ENCODE measurements around the gene ROBO3. TPM values are rescaled to one million over a fixed set of nuclear protein-coding genes. Genes with fewer than 3 reads are reported as not detected.

Gene ROBO3
- total RNA-seq, 1 donor from 2014 or later: 27.4 TPM

DNA sequence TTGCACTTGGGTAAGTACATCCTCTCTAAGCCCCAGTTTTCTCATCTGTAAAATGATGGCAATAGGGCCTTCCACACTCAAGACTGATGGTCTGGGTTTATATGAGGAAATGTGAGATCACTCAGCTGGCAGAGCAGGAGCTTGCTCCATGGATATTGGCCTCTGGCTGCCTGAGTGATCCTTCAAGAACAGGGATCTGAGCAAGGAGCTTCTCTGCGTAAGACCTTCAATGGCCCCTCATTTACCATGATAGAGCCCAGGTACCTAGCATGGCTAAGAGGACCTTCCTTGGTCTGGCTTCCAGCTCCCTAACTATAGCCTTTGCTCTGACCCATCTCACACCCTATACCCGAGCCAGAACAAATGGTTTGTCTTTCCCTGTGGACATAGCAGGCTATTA, 26.9 kb downstream of the ROBO3 start:
- Mint-ChIP-seq H3K4me1 (ENCODE audit: unreplicated experiment) (peaks cover under 1% of the 10 kb centered on the region), H3K36me3 (no peaks in the 10 kb centered on the region), H3K4me3 (no peak overlapping the region), H3K27ac (no peak overlapping the region), H3K27me3 (peaks cover 36% of the 10 kb centered on the region), H3K9me3 (no peaks in the 10 kb centered on the region)
- peak; percentile 31 for DNase-seq (ENCODE audit: extremely low spot score, unreplicated experiment)
- TF ChIP-seq, protein P1, sequence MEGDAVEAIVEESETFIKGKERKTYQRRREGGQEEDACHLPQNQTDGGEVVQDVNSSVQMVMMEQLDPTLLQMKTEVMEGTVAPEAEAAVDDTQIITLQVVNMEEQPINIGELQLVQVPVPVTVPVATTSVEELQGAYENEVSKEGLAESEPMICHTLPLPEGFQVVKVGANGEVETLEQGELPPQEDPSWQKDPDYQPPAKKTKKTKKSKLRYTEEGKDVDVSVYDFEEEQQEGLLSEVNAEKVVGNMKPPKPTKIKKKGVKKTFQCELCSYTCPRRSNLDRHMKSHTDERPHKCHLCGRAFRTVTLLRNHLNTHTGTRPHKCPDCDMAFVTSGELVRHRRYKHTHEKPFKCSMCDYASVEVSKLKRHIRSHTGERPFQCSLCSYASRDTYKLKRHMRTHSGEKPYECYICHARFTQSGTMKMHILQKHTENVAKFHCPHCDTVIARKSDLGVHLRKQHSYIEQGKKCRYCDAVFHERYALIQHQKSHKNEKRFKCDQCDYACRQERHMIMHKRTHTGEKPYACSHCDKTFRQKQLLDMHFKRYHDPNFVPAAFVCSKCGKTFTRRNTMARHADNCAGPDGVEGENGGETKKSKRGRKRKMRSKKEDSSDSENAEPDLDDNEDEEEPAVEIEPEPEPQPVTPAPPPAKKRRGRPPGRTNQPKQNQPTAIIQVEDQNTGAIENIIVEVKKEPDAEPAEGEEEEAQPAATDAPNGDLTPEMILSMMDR (conservative IDR thresholded peaks at IDR 0.05): no peak

DNA sequence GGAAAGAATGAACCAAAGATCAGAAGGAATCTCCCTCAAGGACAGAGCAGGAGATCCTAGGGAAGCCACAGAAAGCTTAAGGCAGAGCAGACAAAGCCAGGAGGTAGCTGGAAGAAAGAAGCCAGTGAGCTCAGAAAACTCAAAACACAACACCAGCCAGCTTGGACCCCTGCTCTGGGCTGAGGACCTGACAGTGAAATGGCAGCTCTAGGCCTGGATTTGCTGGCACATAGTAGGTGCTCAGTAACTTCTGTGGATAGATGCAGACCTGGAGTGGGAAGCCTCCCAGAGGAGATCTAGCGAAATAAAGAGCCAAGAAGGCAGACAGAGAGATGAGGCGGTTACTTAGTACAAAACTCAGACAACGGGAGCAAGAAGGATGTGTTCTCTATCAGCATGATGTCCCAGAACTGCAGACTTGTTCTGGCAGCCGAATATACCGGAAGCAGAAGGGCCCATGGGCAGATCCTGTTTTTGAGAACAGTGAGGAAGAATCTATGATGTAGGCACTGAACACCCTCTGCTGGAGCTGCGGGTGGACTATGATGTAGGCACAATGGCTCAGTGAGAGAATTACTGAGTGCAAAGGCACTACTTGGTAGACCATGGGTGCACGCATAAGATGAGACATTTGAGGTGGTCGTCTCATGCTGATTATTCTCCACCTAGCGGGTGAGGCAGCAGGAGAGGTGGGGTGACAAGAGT, 27.7 kb downstream of the ROBO3 start:
- H3K27me3 Mint-ChIP-seq: peaks cover 39% of the 10 kb centered on the region

DNA sequence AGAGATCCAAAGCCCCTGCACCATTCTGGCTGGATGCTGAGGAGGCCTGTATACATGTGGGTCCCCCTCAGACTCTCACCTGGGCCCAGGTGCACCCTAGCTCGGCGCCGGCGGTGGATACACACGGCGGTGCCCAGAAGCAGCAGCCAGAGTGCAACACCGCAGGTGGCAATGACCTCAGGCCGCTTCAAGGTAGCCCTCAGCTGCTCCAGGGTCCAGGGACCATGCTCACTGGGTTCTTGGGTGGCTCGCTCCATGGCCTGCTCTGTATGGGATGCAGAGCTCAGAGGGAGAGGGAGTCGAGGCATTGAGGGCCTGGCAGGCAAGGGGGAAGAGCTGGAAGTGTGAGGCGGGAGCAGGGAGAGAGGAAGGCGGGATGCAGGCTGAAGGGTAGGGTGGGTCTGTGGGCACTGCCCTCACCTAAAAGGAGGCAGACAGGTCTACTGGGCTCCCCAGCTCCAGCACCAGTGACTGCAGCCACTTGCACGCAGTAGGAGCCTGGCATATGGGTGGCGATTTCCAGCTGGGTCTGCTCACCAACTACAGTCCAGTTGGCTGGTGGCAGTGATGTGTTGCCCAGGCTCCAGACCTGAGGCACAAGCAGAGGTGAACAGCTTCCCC, 28.7 kb downstream of the ROBO3 start:
- peaks cover 39% of the 10 kb centered on the region for H3K27me3 Mint-ChIP-seq
- no peaks in the 10 kb centered on the region for H3K36me3 Mint-ChIP-seq
- no peaks in the 10 kb centered on the region for H3K9me3 Mint-ChIP-seq
- TF ChIP-seq, protein P1 (conservative IDR thresholded peaks at IDR 0.05): no peak
- peaks cover 11% of the 10 kb centered on the region for H3K4me1 Mint-ChIP-seq (ENCODE audit: unreplicated experiment)
- H3K4me3 Mint-ChIP-seq: no peak overlapping the region
- DNase-seq (ENCODE audit: extremely low spot score, unreplicated experiment): peak; percentile 55
- no peak overlapping the region for H3K27ac Mint-ChIP-seq

More for the DNA sequence above, 27.7 kb downstream of the ROBO3 start:
- Mint-ChIP-seq H3K36me3 (no peaks in the 10 kb centered on the region), H3K9me3 (no peaks in the 10 kb centered on the region), H3K27ac (no peak overlapping the region), H3K4me3 (no peak overlapping the region), H3K4me1 (ENCODE audit: unreplicated experiment) (peaks cover 5% of the 10 kb centered on the region)
- DNase-seq (ENCODE audit: extremely low spot score, unreplicated experiment): peak; percentile 27
- TF ChIP-seq, protein P1 (conservative IDR thresholded peaks at IDR 0.05): no peak

DNA sequence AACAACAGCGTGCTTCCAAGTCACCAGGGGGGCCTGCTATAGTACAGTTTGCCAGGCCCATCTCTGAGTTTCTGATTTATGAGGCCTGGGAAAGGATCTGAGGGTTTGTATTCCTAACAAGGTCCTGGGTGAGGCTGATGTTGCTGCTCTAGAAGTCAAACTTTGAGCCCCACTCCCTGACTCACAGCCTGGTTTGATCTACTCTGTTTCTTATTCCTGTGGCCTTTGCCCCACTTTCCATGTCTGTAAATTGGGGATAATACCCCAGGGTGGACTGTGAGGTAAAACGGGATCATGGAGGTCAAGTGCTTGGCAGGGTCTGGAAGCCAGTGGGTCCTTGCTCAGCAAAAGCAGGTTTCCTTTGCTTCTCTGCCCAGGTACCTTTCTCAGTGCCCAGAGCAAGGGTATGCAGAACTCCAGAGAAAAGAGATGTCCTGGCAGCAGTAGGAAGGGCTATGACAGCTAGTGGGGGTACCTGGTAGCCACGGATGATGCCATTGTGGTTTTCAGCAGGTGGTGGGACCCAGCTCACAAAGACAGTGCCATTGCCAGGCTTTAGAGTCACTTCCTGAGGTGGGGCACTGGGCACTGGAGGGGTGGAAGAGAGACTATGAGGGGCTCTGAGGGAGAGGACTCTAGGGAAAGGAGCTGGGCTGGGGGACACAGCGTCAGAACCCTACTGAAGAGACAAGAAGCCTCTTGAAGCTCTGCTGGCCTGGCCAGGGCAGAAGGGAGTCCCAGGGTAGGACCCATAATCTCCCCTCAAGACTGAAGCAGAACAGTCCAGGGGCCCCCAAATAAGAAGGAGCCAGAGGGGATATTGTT, 29.6 kb downstream of the ROBO3 start:
- Mint-ChIP-seq H3K36me3 (no peaks in the 10 kb centered on the region), H3K27me3 (peaks cover 39% of the 10 kb centered on the region), H3K27ac (no peak overlapping the region), H3K9me3 (no peaks in the 10 kb centered on the region), H3K4me1 (ENCODE audit: unreplicated experiment) (peaks cover 13% of the 10 kb centered on the region), H3K4me3 (no peak overlapping the region)
- TF ChIP-seq, protein P1 (conservative IDR thresholded peaks at IDR 0.05): no peak
- no peak for DNase-seq (ENCODE audit: extremely low spot score, unreplicated experiment)

DNA sequence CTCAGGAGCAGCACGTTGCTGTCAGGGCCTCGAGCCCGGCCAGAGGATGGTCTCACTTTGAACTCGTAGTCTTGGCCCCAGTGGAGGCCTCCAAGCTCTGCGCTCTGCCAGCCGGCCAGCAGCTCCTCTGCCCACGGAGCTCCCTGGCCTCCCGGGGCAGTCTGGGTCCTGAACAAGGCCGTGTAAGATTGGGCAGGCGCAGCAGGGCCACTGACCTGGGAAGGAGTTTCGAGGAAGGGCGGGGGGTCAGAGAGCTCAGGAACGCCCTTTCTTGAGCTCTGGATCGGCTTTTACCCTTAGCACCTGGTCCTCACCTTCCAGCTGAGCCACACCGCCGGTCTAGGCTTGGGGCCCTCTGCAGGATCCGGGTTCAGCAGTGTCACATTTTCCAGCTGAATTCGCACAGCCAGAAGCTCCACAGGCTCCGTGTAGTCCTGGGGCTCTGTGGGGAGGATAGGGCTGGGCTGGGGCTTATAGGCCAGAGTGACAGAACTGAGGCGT, 30.3 kb downstream of the ROBO3 start:
- no peak for DNase-seq (ENCODE audit: extremely low spot score, unreplicated experiment)
- Mint-ChIP-seq H3K27me3 (peaks cover 41% of the 10 kb centered on the region), H3K4me1 (ENCODE audit: unreplicated experiment) (peaks cover 13% of the 10 kb centered on the region), H3K27ac (no peak overlapping the region), H3K36me3 (no peaks in the 10 kb centered on the region), H3K9me3 (no peaks in the 10 kb centered on the region), H3K4me3 (no peak overlapping the region)
- TF ChIP-seq, protein P1 (conservative IDR thresholded peaks at IDR 0.05): no peak

Measured in type B pancreatic cell (in vitro differentiated cells).